DND-41 (cell line): ENCODE results near the gene LYRM4.
A peak's percentile ranks its signal among the peaks of the same experiment; 100 is the strongest.

Experiments used
- ATAC-seq: fragments of 200-7000 bp; cut with Tn5 transposase; 3 replicates; pipeline ENCODE4 v1.9.1; 2021; ENCODE audit warnings: low read depth; ENCODE audit not compliant: insufficient read depth
- DNase-seq: peaks from one replicate; pipeline ENCODE4 v3.0.0-alpha.2; 2020
- H2AFZ ChIP-seq: 2 replicates; pipeline ENCODE4 v1.6.0; 2012; ENCODE audit warnings: low read depth, low read length
- H3K27ac ChIP-seq: 2 replicates; pipeline ENCODE4 v1.5.1; 2012; ENCODE audit warnings: low read length, inconsistent platforms
- H3K27me3 ChIP-seq: fragments of 200-600 bp; sonication (generic); 2 replicates; pipeline ENCODE4 v1.6.0; 2012; ENCODE audit warnings: low read length, mild to moderate bottlenecking, inconsistent platforms; ENCODE audit not compliant: insufficient read depth, poor library complexity
- H3K36me3 ChIP-seq: 2 replicates; pipeline ENCODE4 v1.5.1; 2012; ENCODE audit warnings: low read length, inconsistent platforms; ENCODE audit not compliant: insufficient read depth
- H3K4me1 ChIP-seq: 2 replicates; pipeline ENCODE4 v1.5.1; 2012; ENCODE audit warnings: mild to moderate bottlenecking, low read length; ENCODE audit not compliant: insufficient read depth
- H3K4me2 ChIP-seq: 2 replicates; pipeline ENCODE4 v1.6.0; 2012; ENCODE audit warnings: mild to moderate bottlenecking, moderate library complexity, low read length, inconsistent platforms; ENCODE audit not compliant: insufficient read depth
- H3K4me3 ChIP-seq, 2 experiments: fragments of 200-600 bp in 1 of 2; shearing (Covaris generic) in 1 of 2; 2 replicates each; pipeline ENCODE4 v1.5.1; 2012 to 2016; ENCODE audit warnings: inconsistent platforms in 2 of 2, low read length in 2 of 2, mild to moderate bottlenecking in 2 of 2, low read depth in 1 of 2, moderate library complexity in 1 of 2
- H3K79me2 ChIP-seq: 2 replicates; pipeline ENCODE4 v1.6.0; 2012; ENCODE audit warnings: low read length, inconsistent platforms; ENCODE audit not compliant: insufficient read depth
- H3K9ac ChIP-seq: 2 replicates; pipeline ENCODE4 v1.6.0; 2012; ENCODE audit warnings: low read depth, mild to moderate bottlenecking, inconsistent platforms, low read length, moderate library complexity
- H3K9me3 ChIP-seq: 2 replicates; pipeline ENCODE4 v1.5.1; 2012; ENCODE audit warnings: low read length, moderate library complexity, mild to moderate bottlenecking, inconsistent platforms; ENCODE audit not compliant: insufficient read depth, severe bottlenecking
- H4K20me1 ChIP-seq: 2 replicates; pipeline ENCODE4 v1.6.0; 2012; ENCODE audit warnings: low read length; ENCODE audit not compliant: insufficient read depth
- CTCF ChIP-seq: IDR thresholded peaks from 2 replicates; pipeline ENCODE4 v1.5.1; 2012; ENCODE audit warnings: borderline replicate concordance, low read length, moderate library complexity, mild to moderate bottlenecking; ENCODE audit not compliant: poor library complexity, severe bottlenecking; ENCODE audit errors: extremely low read depth
- EZH2 ChIP-seq: IDR thresholded peaks from 3 replicates; pipeline ENCODE4 v1.6.1; 2012; ENCODE audit warnings: borderline replicate concordance, low read depth, mild to moderate bottlenecking, moderate library complexity, low read length, inconsistent platforms; ENCODE audit not compliant: severe bottlenecking

Gene LYRM4

GRCh38 chr6:5266423-5266822 lies 5.7 kb upstream of the LYRM4 start:
- no peak overlapping the region for H3K27ac ChIP-seq
- no peak for TF ChIP-seq EZH2
- TF ChIP-seq CTCF = no peak
- H3K4me2 ChIP-seq = no peak overlapping the region
- no peaks in the 10 kb centered on the region for H3K9me3 ChIP-seq
- ATAC-seq (no peak), DNase-seq (no peak)
- H3K79me2 ChIP-seq = peaks cover 71% of the 10 kb centered on the region
- H3K27me3 ChIP-seq = no peaks in the 10 kb centered on the region
- no peak overlapping the region for H3K9ac ChIP-seq
- no peaks in the 10 kb centered on the region; the same call in 1 of the 2 replicates for H3K36me3 ChIP-seq
- H3K4me3 ChIP-seq = no peak overlapping the region
- peaks cover 6% of the 10 kb centered on the region; the same call in 1 of the 2 replicates for H4K20me1 ChIP-seq
- H2AFZ ChIP-seq = no peak overlapping the region
- H3K4me1 ChIP-seq = peaks cover 17% of the 10 kb centered on the region

- Histone ChIP-seq H3K4me3 (peak overlapping the region; percentile 77 to 83), H3K9me3 (no peaks in the 10 kb centered on the region), H3K27me3 (no peaks in the 10 kb centered on the region), H3K79me2 (peaks cover 86% of the 10 kb centered on the region), H3K36me3 (peaks cover 3% of the 10 kb centered on the region; the same call in 1 of the 2 replicates), H3K4me1 (peaks cover 33% of the 10 kb centered on the region), H2AFZ (peak overlapping the region; percentile 99), H3K27ac (peak overlapping the region; percentile 100), H3K4me2 (peak overlapping the region; percentile 97), H3K9ac (peak overlapping the region; percentile 90), H4K20me1 (no peaks in the 10 kb centered on the region)
- TF ChIP-seq CTCF = no peak
- no peak for TF ChIP-seq EZH2
- DNase-seq (no peak), ATAC-seq (no peak)
Observed at GRCh38 chr6:5261545-5262109, 877 bp upstream of the LYRM4 start.

- Histone ChIP-seq H3K4me2 (peak overlapping the region; percentile 97), H3K27ac (peak overlapping the region; percentile 71), H4K20me1 (no peaks in the 10 kb centered on the region), H3K79me2 (peaks cover 75% of the 10 kb centered on the region), H3K4me1 (peaks cover 33% of the 10 kb centered on the region), H3K27me3 (no peaks in the 10 kb centered on the region), H3K9me3 (no peaks in the 10 kb centered on the region), H2AFZ (peak overlapping the region; percentile 83), H3K9ac (peak overlapping the region; percentile 90), H3K4me3 (peak overlapping the region; percentile 77 to 83), H3K36me3 (peaks cover 3% of the 10 kb centered on the region; the same call in 1 of the 2 replicates)
- no peak for TF ChIP-seq CTCF
- TF ChIP-seq EZH2 = no peak
- DNase-seq = peak; percentile 73
- ATAC-seq = peak; percentile 69
Observed at GRCh38 chr6:5260111-5260620, 584 bp downstream of the LYRM4 start.
